Activated T-cell treated with anti-CD3 and anti-CD28 coated beads, Interleukin-2, amount 50 U/mL, for 24 hours (primary cell): ENCODE measurements around the gene POFUT2.

ENCODE experiments used
- DNase-seq: peaks from one replicate; pipeline ENCODE4 v3.0.0-alpha.2; 2020
- H3K27ac Mint-ChIP-seq: 2 replicates; pipeline ENCODE4 v1.8.0; 2020; ENCODE audit warnings: mild to moderate bottlenecking, mixed read lengths
- H3K27me3 Mint-ChIP-seq: 2 replicates; pipeline ENCODE4 v1.8.0; 2020; ENCODE audit warnings: mixed read lengths
- H3K36me3 Mint-ChIP-seq: 2 replicates; pipeline ENCODE4 v1.8.0; 2020; ENCODE audit warnings: low read depth, mixed read lengths
- H3K4me1 Mint-ChIP-seq: 2 replicates; pipeline ENCODE4 v1.8.0; 2020; ENCODE audit warnings: low read depth, mixed read lengths
- H3K4me3 Mint-ChIP-seq: 2 replicates; pipeline ENCODE4 v1.8.0; 2020; ENCODE audit warnings: mild to moderate bottlenecking, moderate library complexity, mixed read lengths
- H3K9me3 Mint-ChIP-seq: 2 replicates; pipeline ENCODE4 v1.8.0; 2020; ENCODE audit warnings: mixed read lengths

Gene POFUT2

DNA sequence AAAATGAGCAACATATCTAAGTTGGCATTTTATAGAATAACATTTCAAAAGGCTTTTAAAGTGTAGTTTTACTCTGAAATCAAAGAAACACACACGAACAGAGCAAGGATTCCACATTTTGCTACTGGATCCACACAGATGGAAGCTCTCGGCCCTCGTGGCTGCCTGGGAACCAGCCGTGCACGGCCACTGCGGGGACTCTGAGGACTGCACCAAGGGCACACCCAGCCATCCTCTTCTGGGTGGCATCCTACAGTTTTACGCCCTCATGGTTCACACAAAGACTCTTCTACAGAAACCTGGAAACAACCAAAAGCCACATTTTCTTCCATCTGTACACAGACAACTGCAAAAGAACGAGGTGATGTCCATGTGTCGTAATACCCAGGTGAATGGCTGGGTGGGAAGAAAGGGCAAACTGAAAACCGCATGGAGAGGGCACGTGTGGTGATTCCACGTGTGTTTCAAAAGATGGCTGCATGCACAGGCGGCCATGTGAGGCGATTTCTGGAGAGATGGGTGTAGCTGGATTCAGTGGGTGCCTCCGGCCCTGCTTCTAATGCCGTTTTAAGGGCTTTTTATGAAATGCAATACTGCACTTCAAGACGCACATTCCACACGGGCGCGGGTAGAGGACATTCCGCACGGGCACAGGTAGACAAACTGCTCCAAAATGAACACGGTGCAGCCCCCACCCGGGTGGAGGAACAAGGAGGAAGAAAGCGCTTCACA is 8.1 kb downstream of the POFUT2 start:
- Mint-ChIP-seq H3K27me3 (no peaks in the 10 kb centered on the region), H3K36me3 (peaks cover 72% of the 10 kb centered on the region), H3K27ac (no peak overlapping the region), H3K4me1 (peaks cover under 1% of the 10 kb centered on the region), H3K4me3 (no peak overlapping the region), H3K9me3 (no peaks in the 10 kb centered on the region)
- DNase-seq = peak; percentile 7

DNA sequence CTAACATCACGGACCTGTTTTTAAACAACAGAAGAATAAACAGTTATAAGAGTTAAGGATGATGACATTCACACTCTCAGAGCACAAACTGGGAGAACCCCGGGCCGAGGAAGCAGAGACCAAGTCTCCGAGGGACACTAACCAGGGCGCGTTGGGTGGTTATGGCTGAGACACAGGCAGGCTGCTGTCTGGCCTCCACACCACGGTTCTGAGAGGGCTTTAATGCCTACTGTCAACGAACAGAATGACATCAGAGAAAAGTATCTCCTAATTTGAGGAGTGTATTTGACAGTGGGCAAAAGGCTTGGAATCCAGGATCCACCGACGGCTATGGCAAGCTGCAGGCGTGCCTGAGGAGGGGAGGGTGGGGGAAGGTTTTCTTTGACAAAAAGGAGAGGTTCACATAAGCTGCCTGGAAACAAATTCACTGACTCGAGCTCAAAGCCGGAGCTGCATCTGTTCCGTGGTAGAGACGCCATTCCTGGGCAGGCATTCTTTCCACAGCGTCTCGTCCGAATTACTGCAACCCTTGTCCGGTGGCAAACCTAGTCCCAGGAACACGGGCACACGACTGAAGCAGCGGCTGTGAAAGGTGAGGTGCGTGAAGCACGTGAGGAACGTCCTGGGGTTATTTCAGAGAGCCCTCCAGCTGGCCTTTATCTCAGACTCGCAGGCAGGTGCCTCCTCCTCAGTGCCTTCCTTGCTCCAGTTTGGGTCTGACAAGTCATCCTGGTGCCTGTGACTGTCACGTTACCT is 9.4 kb downstream of the POFUT2 start:
- no peak overlapping the region for H3K4me3 Mint-ChIP-seq
- no peaks in the 10 kb centered on the region for H3K27me3 Mint-ChIP-seq
- peaks cover 61% of the 10 kb centered on the region for H3K36me3 Mint-ChIP-seq
- DNase-seq = peak; percentile 14
- H3K27ac Mint-ChIP-seq = no peak overlapping the region
- H3K9me3 Mint-ChIP-seq = no peaks in the 10 kb centered on the region
- no peaks in the 10 kb centered on the region for H3K4me1 Mint-ChIP-seq

GRCh38 chr21:45277101-45278045 is 10.3 kb downstream of the POFUT2 start:
- H3K36me3 Mint-ChIP-seq = peaks cover 55% of the 10 kb centered on the region
- no peak overlapping the region for H3K4me3 Mint-ChIP-seq
- peak; percentile 20 for DNase-seq
- no peaks in the 10 kb centered on the region for H3K4me1 Mint-ChIP-seq
- no peak overlapping the region for H3K27ac Mint-ChIP-seq
- no peaks in the 10 kb centered on the region for H3K9me3 Mint-ChIP-seq
- H3K27me3 Mint-ChIP-seq = no peaks in the 10 kb centered on the region

GRCh38 chr21:45276596-45276995 is 11.1 kb downstream of the POFUT2 start:
- Mint-ChIP-seq H3K27ac (no peak overlapping the region), H3K4me3 (no peak overlapping the region), H3K36me3 (peaks cover 51% of the 10 kb centered on the region), H3K4me1 (no peaks in the 10 kb centered on the region), H3K9me3 (no peaks in the 10 kb centered on the region), H3K27me3 (no peaks in the 10 kb centered on the region)
- peak; percentile 24 for DNase-seq

GRCh38 chr21:45270306-45270821 is 17.3 kb downstream of the POFUT2 start:
- Mint-ChIP-seq H3K4me3 (no peak overlapping the region), H3K36me3 (peaks cover 32% of the 10 kb centered on the region), H3K27ac (peak overlapping the region; percentile 17), H3K9me3 (no peaks in the 10 kb centered on the region), H3K4me1 (peaks cover 20% of the 10 kb centered on the region), H3K27me3 (no peaks in the 10 kb centered on the region)
- peak; percentile 26 for DNase-seq

GRCh38 chr21:45269861-45270260 is 17.8 kb downstream of the POFUT2 start:
- H3K27ac Mint-ChIP-seq = no peak overlapping the region
- H3K36me3 Mint-ChIP-seq = peaks cover 37% of the 10 kb centered on the region
- DNase-seq = peak; percentile 20
- no peaks in the 10 kb centered on the region for H3K27me3 Mint-ChIP-seq
- H3K4me3 Mint-ChIP-seq = no peak overlapping the region
- H3K9me3 Mint-ChIP-seq = no peaks in the 10 kb centered on the region
- peaks cover 20% of the 10 kb centered on the region for H3K4me1 Mint-ChIP-seq

GRCh38 chr21:45267390-45267760 is 20.3 kb downstream of the POFUT2 start:
- no peak overlapping the region for H3K4me3 Mint-ChIP-seq
- no peaks in the 10 kb centered on the region for H3K9me3 Mint-ChIP-seq
- peaks cover 20% of the 10 kb centered on the region for H3K4me1 Mint-ChIP-seq
- H3K27ac Mint-ChIP-seq = no peak overlapping the region
- no peak for DNase-seq
- no peaks in the 10 kb centered on the region for H3K27me3 Mint-ChIP-seq
- peaks cover 54% of the 10 kb centered on the region for H3K36me3 Mint-ChIP-seq

DNA sequence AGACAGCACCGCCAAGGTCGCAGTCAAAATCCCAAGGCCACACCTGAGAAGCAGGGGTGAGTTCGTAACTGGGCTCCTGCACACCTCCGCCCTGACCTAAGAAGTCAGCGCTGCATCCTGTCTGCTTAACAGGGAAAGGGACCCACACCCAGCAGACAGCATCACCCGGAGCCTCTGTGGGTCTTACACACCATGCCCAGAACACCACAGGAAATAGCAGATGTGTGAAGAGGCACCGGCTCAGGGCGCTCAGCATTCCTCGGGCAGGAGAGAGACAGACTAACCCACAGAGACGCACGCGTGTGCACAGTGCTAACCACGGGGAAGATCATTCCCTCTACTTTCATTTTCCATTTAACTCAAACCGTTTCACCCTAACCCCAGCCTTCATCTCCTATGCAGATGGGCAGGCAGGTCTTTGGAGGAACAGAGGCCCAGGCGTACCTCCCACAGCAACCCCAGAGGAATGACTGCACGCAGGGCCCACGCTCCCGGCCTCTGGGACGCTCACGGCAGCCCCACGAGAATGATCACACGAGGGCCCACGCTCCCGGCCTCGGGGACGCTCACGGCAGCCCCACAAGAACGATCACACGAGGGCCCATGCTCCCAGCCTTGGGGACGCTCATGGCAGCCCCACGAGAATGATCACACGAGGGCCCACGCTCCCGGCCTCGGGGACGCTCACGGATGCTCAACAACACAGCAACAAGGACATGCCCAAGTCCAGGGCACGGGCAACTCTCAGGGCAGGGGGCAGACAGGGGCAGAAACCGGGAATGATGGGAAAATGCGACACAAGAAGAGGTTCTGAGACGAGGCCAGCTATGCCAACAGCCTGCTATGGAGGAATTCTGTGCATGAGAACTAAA is 20.9 kb downstream of the POFUT2 start:
- Mint-ChIP-seq H3K27me3 (no peaks in the 10 kb centered on the region), H3K4me3 (no peak overlapping the region), H3K9me3 (no peaks in the 10 kb centered on the region), H3K36me3 (peaks cover 57% of the 10 kb centered on the region), H3K4me1 (peaks cover 20% of the 10 kb centered on the region), H3K27ac (peak overlapping the region; percentile 76)
- DNase-seq = peak; percentile 67

- DNase-seq = peak; percentile 29
- H3K4me3 Mint-ChIP-seq = no peak overlapping the region
- peaks cover 20% of the 10 kb centered on the region for H3K4me1 Mint-ChIP-seq
- H3K36me3 Mint-ChIP-seq = peaks cover 57% of the 10 kb centered on the region
- no peaks in the 10 kb centered on the region for H3K27me3 Mint-ChIP-seq
- no peaks in the 10 kb centered on the region for H3K9me3 Mint-ChIP-seq
- peak overlapping the region; percentile 14 for H3K27ac Mint-ChIP-seq
These were observed 21.8 kb downstream of the POFUT2 start for GRCh38 chr21:45265721-45266517.

- Mint-ChIP-seq H3K4me1 (peaks cover 20% of the 10 kb centered on the region), H3K9me3 (no peaks in the 10 kb centered on the region), H3K27me3 (no peaks in the 10 kb centered on the region), H3K4me3 (no peak overlapping the region), H3K36me3 (peaks cover 57% of the 10 kb centered on the region), H3K27ac (no peak overlapping the region)
- DNase-seq = peak; percentile 25
These were observed 22.7 kb downstream of the POFUT2 start for GRCh38 chr21:45264912-45265515.

- H3K27ac Mint-ChIP-seq = no peak overlapping the region
- peaks cover 20% of the 10 kb centered on the region for H3K4me1 Mint-ChIP-seq
- H3K9me3 Mint-ChIP-seq = no peaks in the 10 kb centered on the region
- H3K36me3 Mint-ChIP-seq = peaks cover 54% of the 10 kb centered on the region
- H3K4me3 Mint-ChIP-seq = no peak overlapping the region
- DNase-seq = peak; percentile 20
- H3K27me3 Mint-ChIP-seq = no peaks in the 10 kb centered on the region
These were observed 23.4 kb downstream of the POFUT2 start for GRCh38 chr21:45264146-45264911.

DNA sequence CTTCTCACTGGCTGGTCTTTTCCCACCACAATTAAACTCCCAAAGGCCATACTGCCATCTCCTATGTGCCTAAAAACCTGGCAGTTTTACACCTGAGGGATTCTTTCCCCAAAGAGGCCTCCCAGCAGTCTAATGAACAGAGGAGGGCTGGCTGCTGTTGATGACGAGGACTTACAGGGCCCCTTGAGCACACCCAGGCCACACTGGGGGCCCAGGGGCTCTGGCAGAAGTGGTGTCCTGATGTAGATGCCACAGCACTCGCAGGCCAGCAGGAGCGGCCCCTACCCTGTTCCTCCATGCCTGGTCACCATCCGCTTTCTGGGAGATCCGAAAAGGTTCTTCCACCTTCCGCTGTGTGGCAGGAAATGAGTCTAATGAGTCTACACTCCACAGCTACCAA is 24.2 kb downstream of the POFUT2 start:
- Mint-ChIP-seq H3K9me3 (no peaks in the 10 kb centered on the region), H3K27me3 (no peaks in the 10 kb centered on the region), H3K4me3 (no peak overlapping the region), H3K4me1 (peaks cover 20% of the 10 kb centered on the region), H3K36me3 (peaks cover 54% of the 10 kb centered on the region), H3K27ac (no peak overlapping the region)
- no peak for DNase-seq
